GM13977 (cell line): ENCODE results near the gene ULK1.

Source experiments
- DNase-seq: peaks from one replicate; pipeline ENCODE4 v3.0.0; 2012; ENCODE audit warnings: low spot score
- in situ Hi-C: fragments of 300-500 bp; cut with MboI; formaldehyde crosslinking; loops from one replicate; pipeline ENCODE4 v1.12.0; 2022; ENCODE audit warnings: low sequenced_read_pairs, low pct_unique_long_range_greater_than_20kb, mixed read lengths, inconsistent platforms; ENCODE audit not compliant: unreplicated experiment
- TF ChIP-seq, protein P1 (sequence below): IDR thresholded peaks from 2 replicates; pipeline ENCODE4 v1.5.1; 2012; ENCODE audit warnings: mild to moderate bottlenecking, control low read depth; ENCODE audit not compliant: insufficient read depth; ENCODE audit errors: extremely low read depth, missing control alignments

ULK1 gene

DNA sequence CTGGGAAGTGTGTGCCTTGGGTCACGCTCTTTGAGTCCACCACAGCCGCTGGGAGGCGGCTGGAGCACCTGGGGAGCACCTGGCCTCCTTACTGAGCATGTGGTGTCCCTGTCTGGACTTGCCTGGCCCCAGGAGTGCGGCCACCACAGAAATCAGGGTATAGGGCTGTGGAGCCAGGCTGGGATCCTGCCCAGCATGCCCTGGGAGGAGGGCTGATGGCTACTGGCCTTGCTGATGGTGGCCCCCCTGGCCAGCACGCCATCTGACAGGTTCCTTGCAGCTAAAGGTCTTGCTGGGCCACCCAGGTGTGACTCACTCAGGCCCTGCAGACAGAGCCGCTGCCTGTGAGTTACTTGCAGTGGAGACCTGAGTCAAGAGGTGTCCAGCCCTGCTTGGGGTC is 6.0 kb downstream of the ULK1 start:
- DNase-seq = no peak
- in situ Hi-C loops = no loop called here
- TF ChIP-seq, protein P1, sequence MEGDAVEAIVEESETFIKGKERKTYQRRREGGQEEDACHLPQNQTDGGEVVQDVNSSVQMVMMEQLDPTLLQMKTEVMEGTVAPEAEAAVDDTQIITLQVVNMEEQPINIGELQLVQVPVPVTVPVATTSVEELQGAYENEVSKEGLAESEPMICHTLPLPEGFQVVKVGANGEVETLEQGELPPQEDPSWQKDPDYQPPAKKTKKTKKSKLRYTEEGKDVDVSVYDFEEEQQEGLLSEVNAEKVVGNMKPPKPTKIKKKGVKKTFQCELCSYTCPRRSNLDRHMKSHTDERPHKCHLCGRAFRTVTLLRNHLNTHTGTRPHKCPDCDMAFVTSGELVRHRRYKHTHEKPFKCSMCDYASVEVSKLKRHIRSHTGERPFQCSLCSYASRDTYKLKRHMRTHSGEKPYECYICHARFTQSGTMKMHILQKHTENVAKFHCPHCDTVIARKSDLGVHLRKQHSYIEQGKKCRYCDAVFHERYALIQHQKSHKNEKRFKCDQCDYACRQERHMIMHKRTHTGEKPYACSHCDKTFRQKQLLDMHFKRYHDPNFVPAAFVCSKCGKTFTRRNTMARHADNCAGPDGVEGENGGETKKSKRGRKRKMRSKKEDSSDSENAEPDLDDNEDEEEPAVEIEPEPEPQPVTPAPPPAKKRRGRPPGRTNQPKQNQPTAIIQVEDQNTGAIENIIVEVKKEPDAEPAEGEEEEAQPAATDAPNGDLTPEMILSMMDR = no peak

DNA sequence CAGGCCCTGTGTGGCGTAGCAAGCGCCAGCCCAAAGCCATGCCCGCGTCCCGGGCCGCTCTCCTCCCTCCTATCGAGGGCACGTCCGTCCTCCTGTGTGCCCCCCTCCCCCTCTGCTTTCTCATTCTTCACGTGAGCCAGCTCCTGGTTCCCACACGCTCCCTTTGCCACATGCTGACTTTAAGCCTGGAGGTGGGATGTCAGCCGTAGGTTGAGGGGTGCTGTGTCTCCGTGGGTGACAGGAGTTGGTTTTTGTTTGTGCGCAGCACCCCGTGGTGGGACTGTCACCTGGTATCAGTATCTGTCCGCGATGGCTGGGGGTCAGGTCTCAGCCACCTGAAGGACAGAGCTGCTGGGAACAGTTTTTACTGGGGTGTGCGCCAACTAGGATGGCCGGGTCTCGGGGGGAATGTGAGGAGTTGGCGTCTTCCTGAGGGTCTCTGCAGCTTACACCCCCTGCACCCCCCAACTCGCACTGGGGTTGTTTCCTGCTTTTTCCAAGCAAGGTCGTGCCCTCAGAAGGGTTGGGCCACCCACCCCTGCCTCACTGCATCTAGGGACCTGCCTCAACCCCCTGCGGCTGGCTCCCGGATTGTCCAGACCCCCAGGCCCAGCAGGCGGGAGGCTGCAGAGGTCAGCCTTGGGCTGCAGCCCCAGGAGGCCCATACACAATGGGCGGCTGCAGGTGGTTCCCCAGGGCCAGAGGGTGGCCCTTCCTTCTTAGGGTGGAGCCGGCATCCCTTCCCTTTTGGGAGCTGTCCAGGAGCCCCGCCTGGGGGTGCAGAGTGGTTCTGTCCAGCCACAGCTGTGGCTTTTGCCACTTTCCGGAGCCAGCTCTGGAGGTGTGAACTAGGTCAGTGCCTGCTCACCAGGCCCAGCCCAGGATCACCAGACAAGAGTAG is 7.3 kb downstream of the ULK1 start:
- no peak for DNase-seq
- TF ChIP-seq, protein P1 = no peak
- in situ Hi-C loops = no loop called here

DNA sequence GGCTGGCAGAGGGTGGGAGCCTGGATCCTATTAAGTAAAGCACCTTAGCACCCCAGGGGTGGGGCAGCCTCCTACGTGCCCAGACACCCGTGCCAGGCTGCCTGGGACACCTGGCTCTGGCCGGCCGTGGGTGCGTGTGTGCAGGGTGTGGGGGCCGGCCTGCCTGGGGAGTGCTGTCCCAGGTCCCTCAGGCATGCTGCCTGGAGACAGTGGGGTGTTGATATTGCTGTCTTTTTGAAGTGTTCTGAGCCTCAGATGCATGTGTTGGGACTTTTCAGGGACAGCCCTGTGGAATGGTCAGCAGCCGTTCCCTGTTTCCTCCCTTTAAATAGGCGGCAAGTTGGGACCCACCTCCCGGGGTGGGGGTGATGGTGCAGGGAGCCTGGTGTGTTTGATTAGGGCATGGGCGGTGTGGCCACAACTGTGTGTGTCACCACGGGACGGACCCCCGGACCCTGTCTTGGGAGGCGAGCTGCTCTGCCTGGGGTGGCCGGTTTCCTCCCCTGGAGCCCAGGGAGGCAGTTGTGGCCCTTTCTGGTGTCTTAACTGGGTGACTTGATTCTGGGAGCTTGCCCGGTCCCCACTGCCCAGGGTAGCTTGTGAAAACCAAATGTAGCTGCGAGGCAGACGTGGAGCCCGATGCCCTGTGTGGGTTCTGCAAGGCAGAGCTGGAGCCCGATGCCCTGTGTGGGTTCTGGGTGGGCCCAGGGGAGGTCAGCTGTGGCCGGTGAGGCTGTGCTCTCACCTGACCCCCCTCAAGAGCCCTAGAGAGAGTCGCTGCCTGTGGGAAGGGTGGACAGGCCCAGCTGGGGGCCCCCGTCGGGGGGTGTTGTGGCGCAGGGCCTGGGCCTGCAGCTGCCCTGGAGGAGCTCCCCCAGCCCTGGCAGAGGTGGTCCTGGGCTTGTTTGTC is 8.2 kb downstream of the ULK1 start:
- in situ Hi-C loops = no loop called here
- DNase-seq = no peak
- TF ChIP-seq, protein P1 = no peak

DNA sequence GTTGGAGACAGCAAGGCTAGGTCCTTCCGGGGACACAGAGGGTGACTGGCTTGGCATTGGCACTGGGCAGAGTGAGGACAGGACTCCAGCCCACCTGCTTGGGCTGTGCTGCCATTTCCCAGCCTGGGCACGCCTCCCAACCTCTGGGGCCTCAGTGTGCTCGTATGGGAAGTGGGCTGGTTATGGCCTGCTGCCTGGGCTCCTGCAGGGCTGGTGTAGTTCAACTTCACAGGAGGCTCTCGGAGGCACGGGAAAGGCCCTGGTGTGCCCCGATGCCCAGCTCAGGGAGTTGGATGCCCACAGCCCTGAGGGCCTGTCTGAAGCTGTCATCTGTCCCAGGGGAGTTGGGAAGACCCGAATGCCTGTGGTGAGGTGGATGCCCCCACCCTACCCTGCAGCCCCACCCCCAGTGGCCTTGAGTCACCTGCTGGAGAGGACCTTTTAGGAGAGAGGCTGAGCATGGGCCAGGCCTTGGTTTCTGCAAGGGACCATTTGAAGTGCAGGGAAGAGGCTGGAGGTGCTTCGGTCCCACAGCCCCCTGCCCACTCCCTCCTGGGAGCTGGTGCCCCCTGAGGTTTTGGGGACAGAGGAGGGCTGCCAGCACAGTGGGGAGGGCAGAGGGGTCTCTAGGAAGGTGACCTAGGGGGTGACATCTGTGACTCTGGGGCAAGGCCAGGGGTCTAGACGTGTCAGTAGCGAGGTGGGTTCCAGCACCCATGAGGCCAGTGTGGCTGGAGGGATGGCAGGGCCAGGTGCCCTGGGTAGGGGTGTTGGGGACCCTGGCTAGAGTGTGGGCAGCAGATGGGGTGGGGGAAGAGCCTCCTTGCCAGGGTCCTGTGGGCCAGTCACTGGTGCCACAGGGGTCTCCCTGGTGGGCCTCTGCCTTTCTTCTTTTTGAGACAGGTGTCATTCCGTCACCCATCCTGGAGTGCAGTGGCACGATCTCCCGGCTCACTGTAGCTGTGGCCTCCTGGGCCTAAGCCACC is 9.1 kb downstream of the ULK1 start:
- in situ Hi-C loops = no loop called here
- no peak for DNase-seq
- TF ChIP-seq, protein P1 = no peak

DNA sequence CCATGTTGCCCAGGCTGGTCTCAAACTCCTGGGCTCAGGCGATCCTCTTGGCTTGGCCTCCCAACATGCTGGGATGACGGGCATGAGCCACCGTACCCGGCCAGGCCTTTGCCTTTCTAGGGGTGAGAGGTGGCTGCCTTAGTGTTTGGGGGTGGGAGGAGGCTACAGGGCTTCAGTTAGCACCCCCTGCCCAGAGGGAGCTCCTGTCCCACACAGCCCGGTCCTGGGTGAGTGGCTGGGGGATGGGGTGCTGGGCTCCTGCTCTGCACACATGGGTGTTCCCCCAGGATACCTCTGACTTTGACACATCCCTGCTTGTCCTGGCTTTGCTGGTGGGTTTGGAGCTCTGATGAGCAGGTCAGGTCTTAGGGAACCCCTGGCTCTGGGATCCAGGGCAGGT is 9.9 kb downstream of the ULK1 start:
- TF ChIP-seq, protein P1 = no peak
- in situ Hi-C loops = no loop called here
- DNase-seq = no peak
